ENCODE results near the gene ECSIT.

ECSIT gene

GRCh38 chr19:11496391-11497163 is 32.4 kb downstream of the ECSIT start:
- TF ChIP-seq POLR2AphosphoS5 (IDR thresholded peaks at IDR 0.05; ENCODE audit: low read depth, low read length), result no peak

- no peak for TF ChIP-seq SIN3A (IDR thresholded peaks at IDR 0.05; ENCODE audit: borderline replicate concordance, insufficient read depth, low read length)
- no peak for TF ChIP-seq FOXP2 (optimal IDR thresholded peaks at IDR 0.05; ENCODE audit: borderline replicate concordance, extremely low read depth, extremely low read length, insufficient read depth)
- TF ChIP-seq TAF1 (IDR thresholded peaks at IDR 0.05; ENCODE audit: borderline replicate concordance, insufficient read depth, low read length), result no peak
These were observed 33.0 kb downstream of the ECSIT start for GRCh38 chr19:11495885-11496284.

DNA sequence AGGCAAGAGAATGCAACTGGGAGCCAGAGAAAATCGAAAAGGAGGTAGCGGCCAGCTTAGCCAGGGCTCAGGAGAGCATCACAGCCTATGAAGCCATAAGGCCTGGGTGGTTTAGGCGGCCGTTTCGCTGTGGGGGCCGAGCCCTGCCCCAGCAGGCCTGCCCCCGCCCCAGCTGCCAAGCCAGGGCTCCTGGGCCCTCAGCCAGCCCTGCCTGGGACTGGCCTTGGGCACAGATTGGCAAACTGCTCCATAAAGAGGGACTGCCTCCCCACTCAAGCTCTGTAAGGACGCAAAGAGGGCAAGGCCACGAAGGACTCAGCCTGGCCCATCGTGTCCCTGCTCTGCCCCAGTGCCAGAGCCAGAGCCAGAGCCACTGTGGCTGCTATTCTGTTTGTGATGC is 33.5 kb downstream of the ECSIT start:
- no peak for TF ChIP-seq SIN3A (IDR thresholded peaks at IDR 0.05; ENCODE audit: borderline replicate concordance, insufficient read depth, low read length)
- TF ChIP-seq REST (IDR thresholded peaks at IDR 0.05; ENCODE audit: insufficient read depth in 1 of 2, low read depth in 2 of 2, low read length in 2 of 2), result no peak
- TF ChIP-seq TAF1 (IDR thresholded peaks at IDR 0.05; ENCODE audit: borderline replicate concordance, insufficient read depth, low read length), result no peak
- no peak for TF ChIP-seq FOXP2 (optimal IDR thresholded peaks at IDR 0.05; ENCODE audit: borderline replicate concordance, extremely low read depth, extremely low read length, insufficient read depth)
- TF ChIP-seq POLR2AphosphoS5 (IDR thresholded peaks at IDR 0.05; ENCODE audit: low read depth, low read length), result no peak

DNA sequence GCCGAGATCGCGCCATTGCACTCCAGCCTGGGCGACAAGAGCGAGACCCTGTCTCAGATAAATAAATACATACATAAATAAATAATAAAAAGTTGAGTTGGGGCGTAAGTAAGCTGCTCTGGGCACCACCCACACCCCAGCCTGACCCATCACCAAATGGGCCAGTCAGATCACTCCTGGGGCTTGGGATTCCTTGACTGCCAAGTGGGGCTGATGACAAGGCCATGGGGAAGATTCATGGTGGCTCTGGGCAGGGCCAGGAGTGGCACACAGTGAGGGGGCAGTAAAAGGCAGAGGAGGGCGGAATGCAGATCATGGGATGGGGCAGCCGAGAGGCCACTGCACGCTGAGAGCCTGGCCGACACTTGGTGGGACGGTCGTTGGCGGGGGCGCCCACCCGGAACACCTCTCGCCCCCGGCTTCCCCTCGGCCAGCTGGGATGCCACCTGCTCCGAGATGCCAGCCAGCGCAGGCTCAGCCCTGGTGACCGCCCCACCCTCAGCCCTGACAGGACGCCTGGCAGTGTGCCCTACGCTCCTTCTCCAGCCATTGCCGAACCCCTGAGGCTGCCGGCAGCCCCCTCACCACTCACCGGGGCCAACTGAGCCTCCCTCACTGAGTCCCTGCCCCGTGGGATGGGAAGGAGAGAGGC is 34.2 kb downstream of the ECSIT start:
- TF ChIP-seq REST (IDR thresholded peaks at IDR 0.05; ENCODE audit: insufficient read depth in 1 of 2, low read depth in 2 of 2, low read length in 2 of 2) (no peak), TAF1 (IDR thresholded peaks at IDR 0.05; ENCODE audit: borderline replicate concordance, insufficient read depth, low read length) (no peak), FOXP2 (optimal IDR thresholded peaks at IDR 0.05; ENCODE audit: borderline replicate concordance, extremely low read depth, extremely low read length, insufficient read depth) (no peak), POLR2AphosphoS5 (IDR thresholded peaks at IDR 0.05; ENCODE audit: low read depth, low read length) (no peak), SIN3A (IDR thresholded peaks at IDR 0.05; ENCODE audit: borderline replicate concordance, insufficient read depth, low read length) (no peak)

DNA sequence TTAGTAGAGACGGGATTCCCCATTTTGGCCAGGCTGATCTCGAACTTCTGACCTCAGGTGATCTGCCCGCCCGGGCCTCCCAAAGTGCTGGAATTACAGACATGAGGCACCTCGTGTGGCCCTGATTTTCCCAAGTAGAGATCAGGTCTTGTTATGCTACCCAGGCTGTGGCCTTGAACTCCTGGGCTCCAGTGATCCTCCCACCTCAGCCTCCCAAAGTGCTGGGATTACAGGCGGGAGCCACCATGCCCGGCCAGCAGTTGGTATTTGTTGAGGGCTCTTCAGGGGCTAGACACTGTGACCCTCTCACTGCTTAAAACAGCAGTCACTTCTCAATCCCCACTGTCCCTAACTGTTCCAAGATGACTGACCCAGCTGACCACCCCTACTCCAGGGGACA is 39.6 kb downstream of the ECSIT start:
- TF ChIP-seq TAF1 (IDR thresholded peaks at IDR 0.05; ENCODE audit: borderline replicate concordance, insufficient read depth, low read length) (no peak), SIN3A (IDR thresholded peaks at IDR 0.05; ENCODE audit: borderline replicate concordance, insufficient read depth, low read length) (no peak), REST (IDR thresholded peaks at IDR 0.05; ENCODE audit: insufficient read depth in 1 of 2, low read depth in 2 of 2, low read length in 2 of 2) (no peak), FOXP2 (optimal IDR thresholded peaks at IDR 0.05; ENCODE audit: borderline replicate concordance, extremely low read depth, extremely low read length, insufficient read depth) (no peak), POLR2AphosphoS5 (IDR thresholded peaks at IDR 0.05; ENCODE audit: low read depth, low read length) (no peak)

Data from PFSK-1 (cell line).